GM21737 (cell line): Measurements from ENCODE around the gene EBF3.

Experiments used
- ATAC-seq: cut with Tn5 transposase; IDR thresholded peaks from one replicate; pipeline ENCODE4 v1.9.1; 2021; ENCODE audit warnings: mild to moderate bottlenecking, moderate library complexity; ENCODE audit not compliant: unreplicated experiment

The EBF3 gene

GRCh38 chr10:129959544-129960480 is 4.3 kb downstream of the EBF3 start:
- no peak for ATAC-seq

- no peak for ATAC-seq
These were observed 5.2 kb downstream of the EBF3 start for GRCh38 chr10:129958629-129959543.

GRCh38 chr10:129958148-129958628 is 5.9 kb downstream of the EBF3 start:
- no peak for ATAC-seq

- ATAC-seq = no peak
These were observed 7.0 kb downstream of the EBF3 start for GRCh38 chr10:129956876-129957673.

- ATAC-seq = no peak
These were observed 7.8 kb downstream of the EBF3 start for GRCh38 chr10:129956286-129956670.

- no peak for ATAC-seq
These were observed 8.3 kb downstream of the EBF3 start for GRCh38 chr10:129955601-129956285.

GRCh38 chr10:129954492-129955315 is 9.4 kb downstream of the EBF3 start:
- ATAC-seq = no peak

GRCh38 chr10:129953119-129954051 is 10.7 kb downstream of the EBF3 start:
- ATAC-seq = no peak

- ATAC-seq = no peak
These were observed 11.5 kb downstream of the EBF3 start for GRCh38 chr10:129952378-129953118.

- no peak for ATAC-seq
These were observed 12.2 kb downstream of the EBF3 start for GRCh38 chr10:129951970-129952265.

GRCh38 chr10:129951101-129951969 is 12.7 kb downstream of the EBF3 start:
- no peak for ATAC-seq

GRCh38 chr10:129950676-129951075 is 13.4 kb downstream of the EBF3 start:
- ATAC-seq = no peak

GRCh38 chr10:129949891-129950291 is 14.2 kb downstream of the EBF3 start:
- no peak for ATAC-seq

- ATAC-seq = no peak
These were observed 14.7 kb downstream of the EBF3 start for GRCh38 chr10:129949411-129949810.

- no peak for ATAC-seq
These were observed 17.2 kb downstream of the EBF3 start for GRCh38 chr10:129946859-129947258.

- no peak for ATAC-seq
These were observed 17.9 kb downstream of the EBF3 start for GRCh38 chr10:129945941-129946760.
